ENCODE data around the gene CXCR5. TPM values are rescaled to one million over a fixed set of nuclear protein-coding genes. Genes with fewer than 3 reads are reported as not detected.

Gene CXCR5
- total RNA-seq, 8 experiments from 2014 or later: 0.04 to 0.19 (median 0.11) TPM; not detected in 2

- H3K27ac ChIP-seq: no peak overlapping the region
- H3K4me1 ChIP-seq (replicated peaks in 1 of 2): peaks cover 69% of the 10 kb centered on the region in 2 donors
- in situ Hi-C loops (cut with MboI; ENCODE audit: low pct_unique_long_range_greater_than_20kb in 2 of 9, low sequenced_read_pairs in 9 of 9, unreplicated experiment in 9 of 9): no loop called here
- no peak for ATAC-seq (replicated peaks in 6 of 8)
- 0 to 100% (median 49%) methylated on average over 1 to 8 of the region's 9 CpGs; no CpG with 5 or more reads in 2 of the 10 experiments for WGBS, 10 experiments
- peak overlapping the region in 4 of 5 donors; percentile 76 to 96 (median 88) for H3K4me3 ChIP-seq
Observed at GRCh38 chr11:118922745-118923627, 39.3 kb downstream of the CXCR5 start.

GRCh38 chr11:118923721-118924587, 40.3 kb downstream of the CXCR5 start:
- in situ Hi-C loops (cut with MboI; ENCODE audit: low pct_unique_long_range_greater_than_20kb in 2 of 9, low sequenced_read_pairs in 9 of 9, unreplicated experiment in 9 of 9): no loop called here
- Histone ChIP-seq H3K4me3 (peak overlapping the region; percentile 76 to 96 (median 81)), H3K4me1 (replicated peaks in 1 of 2) (peaks cover 60 to 62% of the 10 kb centered on the region in 2 donors), H3K27ac (no peak overlapping the region)
- no peak for ATAC-seq (replicated peaks in 6 of 8)
- whole genome bisulfite sequencing, 10 experiments: 0 to 73% (median 12%) methylated on average over 1 to 5 of the region's 7 CpGs; no CpG with 5 or more reads in 2 of the 10 experiments

- H3K27ac ChIP-seq: peak overlapping the region; percentile 47 to 55
- H3K4me3 ChIP-seq: peak overlapping the region; percentile 76 to 96 (median 81)
- 0% methylated on average over 1 to 4 of the region's 45 CpGs; no CpG with 5 or more reads in 5 of the 10 experiments for WGBS, 10 experiments
- in situ Hi-C loops (cut with MboI; ENCODE audit: low pct_unique_long_range_greater_than_20kb in 2 of 9, low sequenced_read_pairs in 9 of 9, unreplicated experiment in 9 of 9): loop anchor here in 1 of 9 experiments (25.0 kb wide), 1 partner anchor 238 kb away; the partner anchor contains the start of gene TREH
- peaks cover 51 to 53% of the 10 kb centered on the region in 2 donors for H3K4me1 ChIP-seq (replicated peaks in 1 of 2)
- peak in 2 of 8 experiments; percentile 3 to 5 for ATAC-seq (replicated peaks in 6 of 8)
Observed at GRCh38 chr11:118924591-118925585, 41.2 kb downstream of the CXCR5 start.

- in situ Hi-C loops (cut with MboI; ENCODE audit: low pct_unique_long_range_greater_than_20kb in 2 of 9, low sequenced_read_pairs in 9 of 9, unreplicated experiment in 9 of 9): loop anchor here in 1 of 9 experiments (25.0 kb wide), 1 partner anchor 240 kb away; the partner anchor contains the start of gene TREH
- ATAC-seq (replicated peaks in 6 of 8): no peak
- H3K27ac ChIP-seq: peak overlapping the region in 1 of 2 donors; percentile 9
Observed at GRCh38 chr11:118927554-118928100, 43.9 kb downstream of the CXCR5 start.

GRCh38 chr11:118928101-118928869, 44.6 kb downstream of the CXCR5 start:
- Histone ChIP-seq H3K27ac (peak overlapping the region; percentile 81 to 91), H3K4me3 (peak overlapping the region; percentile 53 to 100 (median 86)), H3K4me1 (replicated peaks in 1 of 2) (peaks cover 22 to 26% of the 10 kb centered on the region in 2 donors)
- in situ Hi-C loops (cut with MboI; ENCODE audit: low pct_unique_long_range_greater_than_20kb in 2 of 9, low sequenced_read_pairs in 9 of 9, unreplicated experiment in 9 of 9): loop anchor here in 1 of 9 experiments (25.0 kb wide), 1 partner anchor 241 kb away; the partner anchor contains the start of gene TREH
- peak; percentile 63 to 72 (median 68) for ATAC-seq (replicated peaks in 6 of 8)
- WGBS, 10 experiments: 0 to 2% (median 0%) methylated on average over 1 to 13 of the region's 32 CpGs; no CpG with 5 or more reads in 3 of the 10 experiments

More at GRCh38 chr11:118927554-118928100, 43.9 kb downstream of the CXCR5 start:
- 0 to 50% (median 20%) methylated on average over 1 to 3 of the region's 7 CpGs; no CpG with 5 or more reads in 5 of the 10 experiments for WGBS, 10 experiments
- peak overlapping the region; percentile 53 to 100 (median 86) for H3K4me3 ChIP-seq
- H3K4me1 ChIP-seq (replicated peaks in 1 of 2): peaks cover 29 to 33% of the 10 kb centered on the region in 2 donors

GRCh38 chr11:118928870-118929500, 45.3 kb downstream of the CXCR5 start:
- Histone ChIP-seq H3K27ac (peak overlapping the region; percentile 81 to 91), H3K4me3 (peak overlapping the region; percentile 53 to 100 (median 86)), H3K4me1 (replicated peaks in 1 of 2) (peaks cover 15 to 19% of the 10 kb centered on the region in 2 donors)
- in situ Hi-C loops (cut with MboI; ENCODE audit: low pct_unique_long_range_greater_than_20kb in 2 of 9, low sequenced_read_pairs in 9 of 9, unreplicated experiment in 9 of 9): loop anchor here in 1 of 9 experiments (25.0 kb wide), 1 partner anchor 242 kb away; the partner anchor contains the start of gene TREH
- peak; percentile 5 to 34 (median 24) for ATAC-seq (replicated peaks in 6 of 8)
- 0% methylated on average over 1 to 6 of the region's 26 CpGs; no CpG with 5 or more reads in 7 of the 10 experiments for WGBS, 10 experiments

GRCh38 chr11:118929501-118930093, 45.9 kb downstream of the CXCR5 start:
- Histone ChIP-seq H3K27ac (peak overlapping the region; percentile 81 to 91), H3K4me1 (replicated peaks in 1 of 2) (peaks cover 15 to 19% of the 10 kb centered on the region in 2 donors), H3K4me3 (peak overlapping the region; percentile 53 to 100 (median 86))
- WGBS, 10 experiments: 0% methylated on average over 4 of the region's 26 CpGs; no CpG with 5 or more reads in 9 of the 10 experiments
- in situ Hi-C loops (cut with MboI; ENCODE audit: low pct_unique_long_range_greater_than_20kb in 2 of 9, low sequenced_read_pairs in 9 of 9, unreplicated experiment in 9 of 9): loop anchor here in 1 of 9 experiments (25.0 kb wide), 1 partner anchor 242 kb away; the partner anchor contains the start of gene TREH
- ATAC-seq (replicated peaks in 6 of 8): peak; percentile 0 to 31 (median 21)

GRCh38 chr11:118930094-118930712, 46.5 kb downstream of the CXCR5 start:
- Histone ChIP-seq H3K27ac (peak overlapping the region; percentile 81 to 91), H3K4me1 (replicated peaks in 1 of 2) (peaks cover 15 to 19% of the 10 kb centered on the region in 2 donors), H3K4me3 (peak overlapping the region; percentile 53 to 100 (median 86))
- WGBS, 10 experiments: 0 to 17% (median 0%) methylated on average over 1 to 7 of the region's 20 CpGs; no CpG with 5 or more reads in 4 of the 10 experiments
- ATAC-seq (replicated peaks in 6 of 8): peak in 1 of 8 experiments; percentile 8
- in situ Hi-C loops (cut with MboI; ENCODE audit: low pct_unique_long_range_greater_than_20kb in 2 of 9, low sequenced_read_pairs in 9 of 9, unreplicated experiment in 9 of 9): loop anchor here in 1 of 9 experiments (25.0 kb wide), 1 partner anchor 243 kb away; the partner anchor contains the start of gene TREH

- ATAC-seq (replicated peaks in 6 of 8): no peak
- in situ Hi-C loops (cut with MboI; ENCODE audit: low pct_unique_long_range_greater_than_20kb in 2 of 9, low sequenced_read_pairs in 9 of 9, unreplicated experiment in 9 of 9): loop anchor here in 1 of 9 experiments (25.0 kb wide), 1 partner anchor 244 kb away; the partner anchor contains the start of gene TREH
Observed at GRCh38 chr11:118931571-118931970, 47.9 kb downstream of the CXCR5 start.

More at GRCh38 chr11:118931571-118931970, 47.9 kb downstream of the CXCR5 start:
- H3K4me3 ChIP-seq: no peak overlapping the region
- peaks cover 10 to 13% of the 10 kb centered on the region in 2 donors for H3K4me1 ChIP-seq (replicated peaks in 1 of 2)
- H3K27ac ChIP-seq: no peak overlapping the region
